Measurements from ENCODE around the gene SLIT1.

SLIT1 gene

DNA sequence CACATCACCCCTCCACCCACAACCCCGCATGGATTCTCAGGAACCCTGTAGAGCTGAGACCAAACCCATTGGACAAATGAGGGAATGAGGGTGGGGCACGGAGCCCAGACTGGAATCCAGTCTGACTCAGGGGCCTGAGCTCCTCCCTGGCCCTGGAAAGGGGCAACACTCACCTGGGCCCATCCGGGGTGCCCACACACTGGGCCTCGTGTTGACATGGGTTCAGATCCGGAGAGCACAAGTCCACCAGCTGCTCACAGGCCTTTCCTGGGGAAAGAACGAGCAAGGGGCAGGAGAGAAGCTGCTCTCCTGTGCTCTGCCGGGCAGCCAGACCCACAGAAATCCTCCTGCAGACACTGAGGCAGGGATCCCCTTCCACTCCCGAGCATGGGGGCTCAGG, 172.2 kb downstream of the SLIT1 start:
- TF ChIP-seq YY1 (IDR thresholded peaks at IDR 0.05; ENCODE audit: low read depth) (no peak), EGR1 (IDR thresholded peaks at IDR 0.05) (no peak), CREB1 (IDR thresholded peaks at IDR 0.05; ENCODE audit: low read depth) (no peak), ZBTB7A (IDR thresholded peaks at IDR 0.05; ENCODE audit: low read depth) (no peak), RAD21 (IDR thresholded peaks at IDR 0.05; ENCODE audit: low read depth) (no peak), TEAD4 (IDR thresholded peaks at IDR 0.05) (no peak), TCF12 (IDR thresholded peaks at IDR 0.05; ENCODE audit: low read depth) (no peak), EP300 (IDR thresholded peaks at IDR 0.05; ENCODE audit: borderline replicate concordance) (no peak), CEBPB (IDR thresholded peaks at IDR 0.05) (no peak), TAF1 (IDR thresholded peaks at IDR 0.05; ENCODE audit: low read depth) (no peak), NFIC (IDR thresholded peaks at IDR 0.05) (no peak), FOXM1 (IDR thresholded peaks at IDR 0.05; ENCODE audit: borderline replicate concordance, low read depth) (no peak)
- TF ChIP-seq, protein P1, sequence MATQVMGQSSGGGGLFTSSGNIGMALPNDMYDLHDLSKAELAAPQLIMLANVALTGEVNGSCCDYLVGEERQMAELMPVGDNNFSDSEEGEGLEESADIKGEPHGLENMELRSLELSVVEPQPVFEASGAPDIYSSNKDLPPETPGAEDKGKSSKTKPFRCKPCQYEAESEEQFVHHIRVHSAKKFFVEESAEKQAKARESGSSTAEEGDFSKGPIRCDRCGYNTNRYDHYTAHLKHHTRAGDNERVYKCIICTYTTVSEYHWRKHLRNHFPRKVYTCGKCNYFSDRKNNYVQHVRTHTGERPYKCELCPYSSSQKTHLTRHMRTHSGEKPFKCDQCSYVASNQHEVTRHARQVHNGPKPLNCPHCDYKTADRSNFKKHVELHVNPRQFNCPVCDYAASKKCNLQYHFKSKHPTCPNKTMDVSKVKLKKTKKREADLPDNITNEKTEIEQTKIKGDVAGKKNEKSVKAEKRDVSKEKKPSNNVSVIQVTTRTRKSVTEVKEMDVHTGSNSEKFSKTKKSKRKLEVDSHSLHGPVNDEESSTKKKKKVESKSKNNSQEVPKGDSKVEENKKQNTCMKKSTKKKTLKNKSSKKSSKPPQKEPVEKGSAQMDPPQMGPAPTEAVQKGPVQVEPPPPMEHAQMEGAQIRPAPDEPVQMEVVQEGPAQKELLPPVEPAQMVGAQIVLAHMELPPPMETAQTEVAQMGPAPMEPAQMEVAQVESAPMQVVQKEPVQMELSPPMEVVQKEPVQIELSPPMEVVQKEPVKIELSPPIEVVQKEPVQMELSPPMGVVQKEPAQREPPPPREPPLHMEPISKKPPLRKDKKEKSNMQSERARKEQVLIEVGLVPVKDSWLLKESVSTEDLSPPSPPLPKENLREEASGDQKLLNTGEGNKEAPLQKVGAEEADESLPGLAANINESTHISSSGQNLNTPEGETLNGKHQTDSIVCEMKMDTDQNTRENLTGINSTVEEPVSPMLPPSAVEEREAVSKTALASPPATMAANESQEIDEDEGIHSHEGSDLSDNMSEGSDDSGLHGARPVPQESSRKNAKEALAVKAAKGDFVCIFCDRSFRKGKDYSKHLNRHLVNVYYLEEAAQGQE (IDR thresholded peaks at IDR 0.05; ENCODE audit: low read depth) = no peak
- TF ChIP-seq, protein P2, sequence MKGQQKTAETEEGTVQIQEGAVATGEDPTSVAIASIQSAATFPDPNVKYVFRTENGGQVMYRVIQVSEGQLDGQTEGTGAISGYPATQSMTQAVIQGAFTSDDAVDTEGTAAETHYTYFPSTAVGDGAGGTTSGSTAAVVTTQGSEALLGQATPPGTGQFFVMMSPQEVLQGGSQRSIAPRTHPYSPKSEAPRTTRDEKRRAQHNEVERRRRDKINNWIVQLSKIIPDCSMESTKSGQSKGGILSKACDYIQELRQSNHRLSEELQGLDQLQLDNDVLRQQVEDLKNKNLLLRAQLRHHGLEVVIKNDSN (IDR thresholded peaks at IDR 0.05) = no peak
- TF ChIP-seq, protein P3, sequence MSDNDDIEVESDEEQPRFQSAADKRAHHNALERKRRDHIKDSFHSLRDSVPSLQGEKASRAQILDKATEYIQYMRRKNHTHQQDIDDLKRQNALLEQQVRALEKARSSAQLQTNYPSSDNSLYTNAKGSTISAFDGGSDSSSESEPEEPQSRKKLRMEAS (IDR thresholded peaks at IDR 0.05) = no peak

DNA sequence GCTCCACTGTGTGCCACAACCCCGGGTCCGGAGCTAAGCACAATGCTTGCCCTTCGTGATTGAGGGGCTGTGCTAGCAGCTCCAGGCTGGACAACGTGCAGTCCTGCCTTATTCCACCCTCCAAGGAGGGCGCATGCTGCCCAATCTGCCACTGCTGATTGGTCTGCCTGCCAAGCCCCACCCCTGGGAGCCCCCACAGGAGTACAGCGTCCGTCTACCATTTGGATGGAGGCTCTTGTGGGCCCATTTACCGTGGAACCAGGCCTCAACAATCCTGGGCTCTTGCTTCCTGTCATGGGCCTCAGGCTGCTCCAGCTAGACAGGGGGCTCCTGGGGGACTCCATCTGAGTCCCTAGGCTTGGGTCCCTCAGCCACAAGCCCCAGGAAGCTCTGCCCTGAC, 173.3 kb downstream of the SLIT1 start:
- TF ChIP-seq CREB1 (IDR thresholded peaks at IDR 0.05; ENCODE audit: low read depth) (no peak), CEBPB (IDR thresholded peaks at IDR 0.05) (no peak), NFIC (IDR thresholded peaks at IDR 0.05) (no peak), TCF12 (IDR thresholded peaks at IDR 0.05; ENCODE audit: low read depth) (no peak), FOXM1 (IDR thresholded peaks at IDR 0.05; ENCODE audit: borderline replicate concordance, low read depth) (no peak), EP300 (IDR thresholded peaks at IDR 0.05; ENCODE audit: borderline replicate concordance) (no peak), TAF1 (IDR thresholded peaks at IDR 0.05; ENCODE audit: low read depth) (no peak), EGR1 (IDR thresholded peaks at IDR 0.05) (no peak), ZBTB7A (IDR thresholded peaks at IDR 0.05; ENCODE audit: low read depth) (no peak), YY1 (IDR thresholded peaks at IDR 0.05; ENCODE audit: low read depth) (no peak), TEAD4 (IDR thresholded peaks at IDR 0.05) (no peak), RAD21 (IDR thresholded peaks at IDR 0.05; ENCODE audit: low read depth) (no peak)
- TF ChIP-seq, protein P2 (IDR thresholded peaks at IDR 0.05) = no peak
- TF ChIP-seq, protein P3 (IDR thresholded peaks at IDR 0.05) = no peak
- TF ChIP-seq, protein P1 (IDR thresholded peaks at IDR 0.05; ENCODE audit: low read depth) = no peak

DNA sequence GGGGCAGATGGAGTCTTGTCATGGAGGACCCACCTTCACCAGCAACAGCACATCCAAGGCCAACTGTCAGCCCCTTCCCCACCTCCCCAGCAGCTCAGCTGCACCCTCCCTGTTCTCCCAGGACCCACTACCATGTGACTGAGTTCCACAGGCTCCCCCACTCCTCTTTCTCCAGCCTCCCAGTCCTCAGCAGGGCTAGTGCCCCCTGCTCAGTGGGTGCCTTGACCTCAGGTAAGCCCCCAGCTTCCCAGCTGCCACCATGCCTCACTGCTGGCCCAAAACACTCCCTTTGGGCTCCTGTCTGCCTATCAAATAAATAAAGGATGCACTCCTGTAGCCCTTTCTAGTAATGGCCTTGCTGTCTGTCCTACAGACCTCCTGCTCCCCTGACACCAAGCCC, 174.4 kb downstream of the SLIT1 start:
- TF ChIP-seq FOXM1 (IDR thresholded peaks at IDR 0.05; ENCODE audit: borderline replicate concordance, low read depth) (no peak), EGR1 (IDR thresholded peaks at IDR 0.05) (no peak), TEAD4 (IDR thresholded peaks at IDR 0.05) (no peak), YY1 (IDR thresholded peaks at IDR 0.05; ENCODE audit: low read depth) (no peak), CREB1 (IDR thresholded peaks at IDR 0.05; ENCODE audit: low read depth) (no peak), ZBTB7A (IDR thresholded peaks at IDR 0.05; ENCODE audit: low read depth) (no peak), TCF12 (IDR thresholded peaks at IDR 0.05; ENCODE audit: low read depth) (no peak), EP300 (IDR thresholded peaks at IDR 0.05; ENCODE audit: borderline replicate concordance) (no peak), TAF1 (IDR thresholded peaks at IDR 0.05; ENCODE audit: low read depth) (no peak), NFIC (IDR thresholded peaks at IDR 0.05) (no peak), CEBPB (IDR thresholded peaks at IDR 0.05) (no peak), RAD21 (IDR thresholded peaks at IDR 0.05; ENCODE audit: low read depth) (no peak)
- TF ChIP-seq, protein P3 (IDR thresholded peaks at IDR 0.05) = no peak
- TF ChIP-seq, protein P2 (IDR thresholded peaks at IDR 0.05) = no peak
- TF ChIP-seq, protein P1 (IDR thresholded peaks at IDR 0.05; ENCODE audit: low read depth) = no peak
